Urinary bladder (tissue), 4 donors: ENCODE results near the gene TMEM98. TPM values are rescaled to one million over a fixed set of nuclear protein-coding genes. Genes with fewer than 3 reads are reported as not detected.
A peak's percentile ranks its signal among the peaks of the same experiment; 100 is the strongest.
"Not testable (repeated sequence)": the region's sequence is repeated elsewhere in the genome, so short reads cannot be mapped to it uniquely, and the experiment has no call there.

ENCODE experiments used
- DNase-seq: peaks from one replicate; pipeline ENCODE4 v3.0.0-alpha.2; 2015; ENCODE audit errors: extremely low spot score
- H3K27ac ChIP-seq: one replicate; pipeline ENCODE4 v1.5.1; 2013; ENCODE audit warnings: low read depth, mild to moderate bottlenecking, moderate library complexity
- H3K36me3 ChIP-seq: one replicate; pipeline ENCODE4 v1.6.1; 2013; ENCODE audit warnings: mild to moderate bottlenecking, moderate library complexity; ENCODE audit not compliant: insufficient read depth
- H3K4me1 ChIP-seq: one replicate; pipeline ENCODE4 v1.6.1; 2013; ENCODE audit warnings: mild to moderate bottlenecking, moderate library complexity; ENCODE audit not compliant: insufficient read depth
- H3K4me3 ChIP-seq: one replicate; pipeline ENCODE4 v1.5.1; 2013; ENCODE audit warnings: low read depth, low read length
- WGBS: extraction: QIAGEN DNeasy Blood & Tissue Kit; methylation state at CpG from one replicate; pipeline ENCODE4 v1.1.7; 2013; 5-methylcytosine and 5-hydroxymethylcytosine counted together
- polyA plus RNA-seq: library from polyadenylated mRNA; stranded (reverse); fragments of 200-250 nt; gene quantifications from one replicate; pipeline ENCODE4 v1.2.3, GENCODE V29; 2013
- total RNA-seq: library from RNA; depleted of rRNA; stranded (reverse); fragments of >200 nt; gene quantifications from one replicate; pipeline ENCODE4 v1.2.3, GENCODE V29; 2014
- donor health status: healthy with polysubstance abuse.
- donor health status: healthy.

TMEM98 gene, protein sequence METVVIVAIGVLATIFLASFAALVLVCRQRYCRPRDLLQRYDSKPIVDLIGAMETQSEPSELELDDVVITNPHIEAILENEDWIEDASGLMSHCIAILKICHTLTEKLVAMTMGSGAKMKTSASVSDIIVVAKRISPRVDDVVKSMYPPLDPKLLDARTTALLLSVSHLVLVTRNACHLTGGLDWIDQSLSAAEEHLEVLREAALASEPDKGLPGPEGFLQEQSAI
- total RNA-seq, result 79.7 TPM
- polyA plus RNA-seq, result 86.3 TPM

DNA sequence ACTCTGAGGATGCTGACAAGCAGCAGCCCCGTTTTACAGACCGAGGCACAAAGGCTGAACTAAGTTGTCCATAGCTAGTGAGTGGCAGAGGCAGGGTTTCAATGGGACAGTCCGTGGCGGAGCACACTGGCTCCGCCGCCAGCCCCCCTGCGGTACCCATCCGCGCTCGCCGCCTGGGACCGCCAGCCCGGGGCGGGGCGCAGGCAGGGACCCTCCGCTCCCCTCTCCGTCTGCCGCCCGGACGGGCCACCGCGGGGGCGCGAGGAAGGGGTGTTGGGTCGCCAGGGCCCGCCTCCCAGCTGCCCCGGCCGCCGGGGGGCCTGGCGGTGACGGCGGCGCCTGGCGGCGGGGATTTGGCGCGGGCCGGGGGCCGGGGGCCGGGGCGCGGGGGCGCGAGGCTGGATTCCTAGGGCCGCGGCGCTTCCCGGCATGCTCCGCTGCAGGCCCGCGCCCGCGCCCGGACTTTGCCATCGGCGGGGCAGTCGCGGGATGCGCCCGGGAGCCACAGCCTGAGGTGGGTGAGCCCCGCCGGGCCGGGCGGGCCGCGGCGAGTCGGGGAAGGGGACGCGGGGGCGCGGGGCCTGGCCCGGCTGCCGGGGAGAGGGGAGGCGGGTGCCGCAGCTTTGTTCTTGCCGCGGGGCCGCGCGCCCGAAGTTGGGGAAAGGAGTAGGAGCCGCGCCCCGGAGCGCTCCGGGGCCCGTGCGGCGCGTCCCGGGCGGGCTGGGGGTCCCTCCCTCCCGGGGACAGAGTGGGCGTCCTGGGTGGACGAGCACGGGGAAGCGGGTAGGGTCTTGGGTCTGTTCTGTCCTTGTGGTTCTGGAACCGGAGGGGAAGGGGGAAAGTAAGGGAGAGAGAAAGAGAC, at the start of gene TMEM98:
Gene TMEM98, plus strand, starts transcription at position 430 of the 862 bp plus-strand sequence. CDS start 3,376 bp downstream, outside the sequence.
- DNase-seq, result no peak
- no peaks in the 10 kb centered on the region for H3K36me3 ChIP-seq

DNA sequence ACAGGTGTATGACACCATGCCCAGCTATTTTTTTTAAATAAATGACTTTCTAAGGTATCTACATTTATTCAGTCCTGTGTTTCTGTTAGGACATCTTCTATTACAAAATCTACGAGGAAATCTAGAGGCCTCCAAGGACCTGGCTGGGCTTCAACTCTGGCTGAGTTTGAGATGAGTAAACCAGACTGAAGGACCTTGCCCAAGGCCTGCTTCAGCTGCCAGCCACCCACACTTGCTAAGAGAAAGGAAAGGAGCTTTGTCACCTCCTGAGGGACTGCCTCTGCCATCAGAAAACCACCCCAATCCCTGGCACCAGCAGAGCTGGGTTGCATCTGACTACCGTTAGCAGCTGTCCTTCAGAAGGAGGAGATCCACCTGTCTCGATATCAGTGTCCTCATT, 49.7 kb upstream of the TMEM98 start:
- no peak for DNase-seq
- 71% methylated on average over 3 of the region's 3 CpGs for WGBS
- H3K27ac ChIP-seq, result no peak overlapping the region
- no peak overlapping the region for H3K4me3 ChIP-seq
- H3K4me1 ChIP-seq, result no peaks in the 10 kb centered on the region
- H3K36me3 ChIP-seq, result no peaks in the 10 kb centered on the region

More for the DNA sequence above, at the start of gene TMEM98:
- under 1% methylated on average over 95 of the region's 99 CpGs for WGBS
- H3K4me1 ChIP-seq, result no peaks in the 10 kb centered on the region
- peak within 1 kb of the TSS; percentile 90 for H3K27ac ChIP-seq
- peak within 1 kb of the TSS; percentile 83 for H3K4me3 ChIP-seq

DNA sequence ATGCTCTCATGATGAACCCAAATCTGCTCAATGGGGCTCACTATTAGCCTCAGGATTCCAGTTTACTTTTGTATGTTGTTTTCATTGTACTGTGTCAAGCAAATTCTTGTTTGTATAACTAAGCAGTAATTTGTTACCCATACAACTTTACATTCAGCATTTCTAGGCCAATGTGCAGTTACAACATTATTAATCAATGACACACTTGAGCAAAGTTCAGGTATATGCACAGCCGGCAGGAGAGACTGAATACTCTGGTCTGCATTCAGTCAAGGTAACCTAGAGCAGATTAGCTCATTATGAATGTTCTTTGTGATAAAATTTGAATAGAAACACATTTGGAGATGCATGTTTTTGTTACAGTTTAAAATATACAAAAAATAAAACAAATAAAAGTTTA, 48.8 kb upstream of the TMEM98 start:
- H3K4me3 ChIP-seq, result no peak overlapping the region
- H3K36me3 ChIP-seq, result no peaks in the 10 kb centered on the region
- H3K27ac ChIP-seq, result no peak overlapping the region
- H3K4me1 ChIP-seq, result no peaks in the 10 kb centered on the region
- DNase-seq, result no peak
- WGBS, result 92% methylated on average over 1 of the region's 1 CpG

DNA sequence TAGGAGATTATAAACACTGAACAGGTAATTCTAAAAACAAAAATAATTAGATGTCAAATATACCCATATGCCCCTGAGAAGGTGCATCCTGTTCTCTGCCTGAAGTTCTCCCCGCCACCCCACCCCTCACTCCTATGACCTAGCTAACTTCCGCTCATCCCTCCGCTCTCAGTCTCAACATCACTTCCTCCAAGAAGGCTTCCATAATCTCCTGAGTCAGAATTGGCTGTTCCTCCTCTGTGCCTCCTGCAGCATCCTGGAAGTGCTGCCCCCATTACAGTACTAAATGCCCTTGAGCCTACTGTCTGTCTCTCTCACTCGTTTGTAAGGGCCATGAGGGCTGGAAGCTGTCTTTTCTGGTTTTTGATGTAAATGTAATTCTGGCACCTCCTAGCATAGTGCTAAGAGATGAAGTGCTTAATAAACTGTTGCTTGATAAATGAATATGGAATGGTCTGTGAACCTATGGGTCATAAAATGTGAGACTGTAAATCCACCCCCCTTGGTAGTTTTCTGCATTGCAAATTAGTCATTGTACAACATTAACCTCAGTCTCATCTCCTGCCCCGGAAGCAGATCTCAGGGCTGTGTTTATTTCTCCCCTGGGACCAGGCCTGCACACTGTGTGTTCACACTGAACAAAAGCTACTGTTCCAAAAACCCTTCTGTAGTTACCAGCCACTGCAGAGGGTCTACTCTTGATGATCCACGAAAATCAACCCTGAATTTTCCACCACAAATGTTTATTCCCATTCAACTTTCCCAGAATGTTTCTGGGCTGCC, 47.1 kb upstream of the TMEM98 start:
- Histone ChIP-seq H3K4me1 (no peaks in the 10 kb centered on the region), H3K36me3 (no peaks in the 10 kb centered on the region), H3K27ac (no peak overlapping the region), H3K4me3 (no peak overlapping the region)
- WGBS, result 71% methylated on average over 6 of the region's 6 CpGs
- DNase-seq, result no peak

DNA sequence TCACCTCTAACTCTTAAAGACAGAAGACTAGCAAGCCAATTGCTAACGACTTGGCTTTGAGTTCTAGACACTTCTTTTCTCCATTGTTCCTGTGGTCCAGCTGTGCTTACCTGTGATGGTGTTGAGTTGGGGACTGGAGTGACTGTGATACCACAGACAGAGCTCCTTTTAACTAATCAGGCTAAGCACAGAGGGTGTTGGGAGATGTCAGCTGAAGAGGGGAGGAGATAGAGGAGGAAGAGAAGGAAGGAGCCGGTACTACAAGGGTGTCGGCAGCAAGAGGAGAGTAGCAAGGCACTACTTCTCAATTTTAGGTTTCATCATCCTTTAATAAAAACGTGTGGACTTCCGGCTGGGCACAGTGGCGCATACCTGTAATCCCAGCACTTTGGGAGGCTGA, 45.9 kb upstream of the TMEM98 start:
- Histone ChIP-seq H3K4me1 (no peaks in the 10 kb centered on the region), H3K36me3 (no peaks in the 10 kb centered on the region), H3K4me3 (no peak overlapping the region), H3K27ac (no peak overlapping the region)
- 70% methylated on average over 6 of the region's 6 CpGs for WGBS
- DNase-seq, result no peak

DNA sequence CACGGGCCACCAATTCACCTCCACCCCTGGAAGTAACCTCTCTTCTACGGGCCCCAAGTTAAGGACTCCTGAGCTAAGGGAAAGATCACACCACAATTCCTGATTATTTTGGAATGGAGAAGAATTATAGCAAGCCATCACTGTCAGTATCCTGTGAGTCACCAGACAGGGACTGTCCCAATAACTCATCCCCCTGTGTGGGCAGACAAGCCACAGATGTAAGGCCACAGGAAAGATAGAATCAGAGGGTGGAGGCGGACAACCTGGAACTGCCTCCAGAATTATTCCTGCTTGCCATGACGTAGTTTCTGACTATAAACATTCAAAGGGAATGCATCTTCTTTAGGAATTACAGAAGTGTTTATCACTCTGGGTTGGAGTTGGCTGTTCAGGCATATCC, 45.2 kb upstream of the TMEM98 start:
- DNase-seq, result no peak
- Histone ChIP-seq H3K4me3 (no peak overlapping the region), H3K36me3 (no peaks in the 10 kb centered on the region), H3K4me1 (no peaks in the 10 kb centered on the region), H3K27ac (no peak overlapping the region)
- 77% methylated on average over 4 of the region's 4 CpGs for WGBS

DNA sequence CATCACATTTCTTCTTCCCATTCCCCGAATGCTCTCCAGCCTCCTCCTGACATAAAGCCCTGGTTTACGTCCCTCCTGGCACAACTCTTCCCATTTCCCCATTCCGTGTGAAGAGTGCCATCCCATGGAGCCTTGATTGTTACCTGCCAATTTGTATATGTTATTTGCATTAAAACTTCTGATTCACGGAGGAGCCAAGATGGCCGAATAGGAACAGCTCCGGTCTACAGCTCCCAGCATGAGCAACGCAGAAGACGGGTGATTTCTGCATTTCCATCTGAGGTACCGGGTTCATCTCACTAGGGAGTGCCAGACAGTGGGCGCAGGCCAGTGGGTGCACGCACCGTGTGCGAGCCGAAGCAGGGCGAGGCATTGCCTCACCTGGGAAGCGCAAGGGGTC, 41.0 kb upstream of the TMEM98 start:
- 92% methylated on average over 8 of the region's 16 CpGs for WGBS
- not testable (repeated sequence) for H3K4me3 ChIP-seq, H3K4me1 ChIP-seq, H3K27ac ChIP-seq, H3K36me3 ChIP-seq, DNase-seq

DNA sequence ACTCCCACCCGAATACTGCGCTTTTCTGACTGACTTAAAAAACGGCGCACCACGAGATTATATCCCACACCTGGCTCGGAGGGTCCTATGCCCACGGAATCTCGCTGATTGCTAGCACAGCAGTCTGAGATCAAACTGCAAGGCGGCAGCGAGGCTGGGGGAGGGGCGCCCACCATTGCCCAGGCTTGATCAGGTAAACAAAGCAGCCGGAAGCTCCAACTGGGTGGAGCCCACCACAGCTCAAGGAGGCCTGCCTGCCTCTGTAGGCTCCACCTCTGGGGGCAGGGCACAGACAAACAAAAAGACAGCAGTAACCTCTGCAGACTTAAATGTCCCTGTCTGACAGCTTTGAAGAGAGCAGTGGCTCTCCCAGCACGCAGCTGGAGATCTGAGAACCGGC, 40.5 kb upstream of the TMEM98 start:
- not testable (repeated sequence) for DNase-seq, H3K4me3 ChIP-seq, H3K4me1 ChIP-seq, H3K36me3 ChIP-seq, H3K27ac ChIP-seq
- WGBS, result 36% methylated on average over 4 of the region's 14 CpGs

DNA sequence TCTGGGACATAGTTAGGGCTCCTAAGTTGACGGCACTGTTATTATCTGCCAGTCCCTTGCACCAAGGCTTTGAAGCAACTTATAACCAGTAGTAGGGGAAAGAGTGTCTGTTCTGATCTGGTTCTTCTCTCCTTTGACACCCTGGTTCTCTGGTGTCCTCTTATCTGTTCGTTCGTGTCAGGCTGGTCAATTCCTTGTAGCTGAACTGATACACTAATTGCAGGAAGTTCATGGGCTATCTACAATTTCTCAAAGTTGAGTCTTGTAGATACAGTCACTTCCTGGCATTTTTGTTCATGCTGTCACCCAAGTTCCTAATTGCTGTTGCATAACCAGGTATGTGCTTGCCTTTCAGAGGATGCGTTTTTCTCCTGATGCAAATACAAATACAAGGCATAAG, 33.7 kb upstream of the TMEM98 start:
- WGBS, result 55% methylated on average over 4 of the region's 4 CpGs
- Histone ChIP-seq H3K4me3 (no peak overlapping the region), H3K4me1 (no peaks in the 10 kb centered on the region), H3K36me3 (no peaks in the 10 kb centered on the region), H3K27ac (no peak overlapping the region)
- DNase-seq, result no peak

DNA sequence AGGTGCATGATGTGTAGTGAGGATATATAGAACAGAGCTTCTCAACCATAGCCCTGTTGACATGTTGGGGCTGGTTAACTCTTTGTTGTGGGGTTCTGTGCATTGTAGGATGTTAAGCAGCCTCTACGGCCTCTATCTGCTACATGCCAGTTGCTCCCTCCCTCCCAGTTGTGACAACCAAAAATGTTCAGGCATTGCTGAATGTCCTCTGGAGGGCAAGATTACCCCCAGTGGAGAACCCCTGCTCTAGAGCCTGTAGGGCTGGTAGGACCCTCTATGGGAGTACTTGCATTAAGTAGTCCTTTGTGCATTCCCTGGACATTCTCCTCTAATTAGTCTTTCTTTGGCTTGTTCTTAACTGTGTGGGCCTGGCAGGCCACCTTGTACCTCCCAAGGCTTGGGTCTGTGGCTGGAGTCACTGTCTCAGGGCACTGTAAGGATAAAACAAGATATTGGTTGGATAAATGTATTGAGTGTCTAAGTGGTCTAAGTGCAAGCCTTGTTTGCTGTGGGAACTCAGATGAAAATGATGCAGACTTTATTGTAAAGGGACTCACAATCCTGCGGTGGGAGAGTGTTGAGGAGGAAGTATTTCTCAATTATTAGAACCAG, 31.2 kb upstream of the TMEM98 start:
- Histone ChIP-seq H3K4me1 (no peaks in the 10 kb centered on the region), H3K4me3 (no peak overlapping the region), H3K36me3 (no peaks in the 10 kb centered on the region), H3K27ac (no peak overlapping the region)
- WGBS, result 67% methylated on average over 2 of the region's 2 CpGs
- no peak for DNase-seq

DNA sequence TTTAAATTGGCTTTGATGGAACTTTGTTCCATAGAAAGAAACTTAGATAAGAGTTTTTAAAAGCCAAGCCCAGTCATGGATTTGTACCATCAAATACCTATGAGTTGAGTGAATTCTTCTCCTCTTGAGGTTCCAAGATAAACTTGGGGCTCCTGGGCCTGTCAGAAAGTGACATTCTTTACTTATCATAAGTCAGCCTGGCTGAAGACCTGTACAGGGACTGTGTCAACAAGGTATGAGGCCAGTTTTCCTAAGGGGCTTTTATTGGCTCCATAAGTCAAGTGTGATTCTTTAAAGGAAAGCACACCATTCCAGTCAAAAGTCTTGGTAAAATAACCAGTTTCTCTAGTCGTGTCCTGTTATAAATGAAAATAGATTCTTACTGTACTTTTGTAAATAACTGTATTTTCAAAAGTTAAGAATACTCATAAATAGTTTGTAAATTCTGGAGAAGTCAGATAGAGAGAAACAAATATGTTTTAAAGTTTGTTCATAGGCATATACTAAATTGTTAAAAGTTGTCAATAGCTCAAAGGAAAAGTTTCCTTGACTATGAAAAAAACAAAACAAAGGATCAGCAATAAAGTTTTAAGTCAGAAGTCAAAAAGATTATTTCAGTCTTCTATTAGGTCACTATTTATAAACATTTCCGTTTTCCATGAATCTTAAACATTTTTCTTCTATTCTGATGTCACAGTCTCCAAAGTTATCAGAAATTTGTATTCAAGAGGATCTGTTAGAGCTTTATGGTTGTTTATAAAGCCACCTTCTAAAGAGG, 28.5 kb upstream of the TMEM98 start:
- Histone ChIP-seq H3K27ac (no peak overlapping the region), H3K4me1 (peaks cover 2% of the 10 kb centered on the region), H3K36me3 (no peaks in the 10 kb centered on the region), H3K4me3 (no peak overlapping the region)
- WGBS, result 38% methylated on average over 2 of the region's 2 CpGs
- no peak for DNase-seq

DNA sequence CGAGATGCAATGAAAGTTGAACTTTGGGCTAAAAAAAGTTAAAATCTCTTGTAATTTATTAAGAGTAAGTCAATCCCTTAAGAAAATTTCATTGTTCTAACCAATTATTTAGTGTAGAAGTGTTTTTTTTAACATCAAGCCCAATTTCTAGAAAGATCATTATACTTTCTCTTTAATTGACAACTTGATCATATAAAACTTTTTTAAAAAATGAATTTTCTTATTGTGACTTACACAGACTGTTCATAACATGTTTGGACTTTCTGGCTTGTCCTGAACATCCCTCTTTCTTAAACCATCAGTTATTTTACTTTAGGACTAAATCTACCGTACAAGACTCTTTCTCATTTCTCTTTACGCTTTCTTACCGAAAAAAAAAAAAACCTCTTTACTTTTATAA, 26.2 kb upstream of the TMEM98 start:
- 97% methylated on average over 4 of the region's 4 CpGs for WGBS
- H3K4me3 ChIP-seq, result no peak overlapping the region
- H3K36me3 ChIP-seq, result no peaks in the 10 kb centered on the region
- no peak overlapping the region for H3K27ac ChIP-seq
- peaks cover 2% of the 10 kb centered on the region for H3K4me1 ChIP-seq
- no peak for DNase-seq
